Vagina (tissue), 2 donors: Measurements from ENCODE around the gene CYP46A1. TPM values are rescaled to one million over a fixed set of nuclear protein-coding genes. Genes with fewer than 3 reads are reported as not detected.

Source experiments
- DNase-seq, 2 donors: peaks; one replicate each; pipeline ENCODE4 v3.0.0-alpha.2; 2017; ENCODE audit errors: extremely low spot score in 2 of 2
- H3K27ac ChIP-seq: fragments of 200-600 bp; sonication (generic); one replicate; pipeline ENCODE4 v1.5.1; 2019
- H3K27me3 ChIP-seq: fragments of 200-600 bp; sonication (generic); one replicate; pipeline ENCODE4 v1.5.1; 2019
- H3K36me3 ChIP-seq, 2 donors: fragments of 200-600 bp; sonication (generic); one replicate each; pipeline ENCODE4 v1.5.1; 2017 to 2019
- H3K4me1 ChIP-seq: fragments of 200-600 bp; sonication (generic); one replicate; pipeline ENCODE4 v1.5.1; 2019
- H3K4me3 ChIP-seq, 2 donors: fragments of 200-600 bp; sonication (generic); 1 replicate in 1 of 2; 2 replicates in 1 of 2; pipeline ENCODE4 v1.5.1; 2016 to 2019
- H3K9me3 ChIP-seq: fragments of 200-600 bp; sonication (generic); one replicate; pipeline ENCODE4 v1.5.1; 2019
- CTCF ChIP-seq, 3 experiments: fragments of 450-650 bp in 2 of 3; fragments of 200-600 bp in 1 of 3; sonication (generic) in 1 of 3; IDR thresholded peaks; one replicate each; pipeline ENCODE4 v1.5.1; 2017 to 2019; ENCODE audit warnings: antibody characterized with exemption in 3 of 3, mild to moderate bottlenecking in 2 of 3, moderate library complexity in 2 of 3
- POLR2A ChIP-seq, 2 donors: fragments of 450-650 bp; IDR thresholded peaks; one replicate each; pipeline ENCODE4 v1.6.1; 2017; ENCODE audit warnings: antibody characterized with exemption in 2 of 2, mild to moderate bottlenecking in 2 of 2, moderate library complexity in 2 of 2
- POLR2AphosphoS5 ChIP-seq, 2 donors: sonication (generic); formaldehyde crosslinking; IDR thresholded peaks; one replicate each; pipeline ENCODE4 v1.9.0; 2017; ENCODE audit warnings: antibody characterized with exemption in 2 of 2, mild to moderate bottlenecking in 2 of 2, low read depth in 1 of 2; ENCODE audit not compliant: insufficient read depth in 1 of 2
- intact Hi-C: fragments of 100-400 bp; cut with DNase I; formaldehyde crosslinking; loops from one replicate; pipeline ENCODE4 v1.15.1; 2023
- total RNA-seq: library from RNA; depleted of rRNA; stranded (reverse); fragments of >200 nt; gene quantifications from one replicate; pipeline ENCODE4 v1.2.3, GENCODE V29; 2016

The CYP46A1 gene
- total RNA-seq, 1 donor from 2014 or later: 1.2 TPM

GRCh38 chr14:99662846-99663245 is 21.3 kb upstream of the CYP46A1 start:
- Histone ChIP-seq H3K4me1 (peaks cover 10% of the 10 kb centered on the region), H3K27me3 (no peaks in the 10 kb centered on the region), H3K9me3 (no peaks in the 10 kb centered on the region), H3K4me3 (no peak overlapping the region), H3K36me3 (no peaks in the 10 kb centered on the region), H3K27ac (no peak overlapping the region)
- DNase-seq: no peak
- TF ChIP-seq CTCF (IDR thresholded peaks at IDR 0.05) (no peak), POLR2A (IDR thresholded peaks at IDR 0.05) (no peak)
- intact Hi-C loops: no loop called here

DNA sequence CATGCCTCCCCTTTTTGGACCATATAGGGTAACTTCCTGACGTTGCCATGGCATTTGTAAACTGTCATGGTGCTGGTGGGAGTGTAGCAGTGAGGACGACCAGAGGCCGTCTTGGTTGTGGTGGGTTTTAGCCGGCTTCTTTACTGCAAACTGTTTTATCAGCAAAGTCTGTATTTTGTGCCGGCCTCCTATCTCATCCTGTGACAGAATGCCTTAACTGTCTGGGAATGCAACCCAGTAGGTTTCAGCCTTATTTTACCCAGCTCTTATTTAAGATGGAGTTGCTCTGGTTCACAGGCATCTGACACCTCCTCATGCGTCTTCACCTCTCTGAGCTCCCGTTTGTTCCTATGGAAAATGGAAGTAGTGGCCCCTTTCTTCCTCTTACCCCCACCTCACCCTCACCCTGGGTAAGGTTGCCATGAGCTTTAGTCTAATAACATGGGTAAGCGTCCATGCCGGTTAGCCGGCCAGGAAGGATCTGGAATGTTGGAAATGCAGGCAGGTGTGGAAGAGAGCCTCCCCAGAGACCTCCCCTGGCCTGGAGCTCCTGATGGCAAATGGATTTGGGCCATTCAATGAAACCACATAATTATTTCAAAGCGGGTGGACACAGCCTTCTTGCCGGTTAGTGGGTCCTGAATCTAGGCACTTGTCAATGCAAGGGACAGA is 20.6 kb upstream of the CYP46A1 start:
- H3K9me3 ChIP-seq: no peaks in the 10 kb centered on the region
- intact Hi-C loops: no loop called here
- TF ChIP-seq POLR2A (IDR thresholded peaks at IDR 0.05) (no peak), CTCF (IDR thresholded peaks at IDR 0.05) (no peak), POLR2AphosphoS5 (IDR thresholded peaks at IDR 0.05; ENCODE audit: insufficient read depth in 1 of 2, low read depth in 1 of 2) (no peak)
- H3K4me1 ChIP-seq: peaks cover 10% of the 10 kb centered on the region
- no peak overlapping the region for H3K27ac ChIP-seq
- no peaks in the 10 kb centered on the region for H3K36me3 ChIP-seq
- H3K4me3 ChIP-seq: no peak overlapping the region
- DNase-seq: no peak
- no peaks in the 10 kb centered on the region for H3K27me3 ChIP-seq

- intact Hi-C loops: no loop called here
- Histone ChIP-seq H3K9me3 (no peaks in the 10 kb centered on the region), H3K4me3 (no peak overlapping the region), H3K27ac (no peak overlapping the region), H3K36me3 (no peaks in the 10 kb centered on the region), H3K27me3 (no peaks in the 10 kb centered on the region), H3K4me1 (peaks cover 8% of the 10 kb centered on the region)
- TF ChIP-seq POLR2A (IDR thresholded peaks at IDR 0.05) (no peak), POLR2AphosphoS5 (IDR thresholded peaks at IDR 0.05; ENCODE audit: insufficient read depth in 1 of 2, low read depth in 1 of 2) (no peak), CTCF (IDR thresholded peaks at IDR 0.05) (no peak)
- DNase-seq: no peak
These were observed 19.8 kb upstream of the CYP46A1 start for GRCh38 chr14:99664058-99664936.

GRCh38 chr14:99664937-99665273 is 19.2 kb upstream of the CYP46A1 start:
- intact Hi-C loops: no loop called here
- no peaks in the 10 kb centered on the region for H3K27me3 ChIP-seq
- H3K4me1 ChIP-seq: peaks cover 5% of the 10 kb centered on the region
- no peak for DNase-seq
- no peaks in the 10 kb centered on the region for H3K9me3 ChIP-seq
- no peaks in the 10 kb centered on the region for H3K36me3 ChIP-seq
- H3K27ac ChIP-seq: no peak overlapping the region
- TF ChIP-seq POLR2AphosphoS5 (IDR thresholded peaks at IDR 0.05; ENCODE audit: insufficient read depth in 1 of 2, low read depth in 1 of 2) (no peak), POLR2A (IDR thresholded peaks at IDR 0.05) (no peak)
- H3K4me3 ChIP-seq: no peak overlapping the region

GRCh38 chr14:99666533-99666932 is 17.6 kb upstream of the CYP46A1 start:
- Histone ChIP-seq H3K9me3 (no peaks in the 10 kb centered on the region), H3K36me3 (no peaks in the 10 kb centered on the region), H3K4me1 (no peaks in the 10 kb centered on the region), H3K27me3 (no peaks in the 10 kb centered on the region), H3K27ac (no peak overlapping the region), H3K4me3 (no peak overlapping the region)
- TF ChIP-seq POLR2A (IDR thresholded peaks at IDR 0.05) (no peak), POLR2AphosphoS5 (IDR thresholded peaks at IDR 0.05; ENCODE audit: insufficient read depth in 1 of 2, low read depth in 1 of 2) (no peak), CTCF (IDR thresholded peaks at IDR 0.05) (no peak)
- no peak for DNase-seq
- intact Hi-C loops: no loop called here
